ENCODE data around the gene PDCD1.

Gene PDCD1

DNA sequence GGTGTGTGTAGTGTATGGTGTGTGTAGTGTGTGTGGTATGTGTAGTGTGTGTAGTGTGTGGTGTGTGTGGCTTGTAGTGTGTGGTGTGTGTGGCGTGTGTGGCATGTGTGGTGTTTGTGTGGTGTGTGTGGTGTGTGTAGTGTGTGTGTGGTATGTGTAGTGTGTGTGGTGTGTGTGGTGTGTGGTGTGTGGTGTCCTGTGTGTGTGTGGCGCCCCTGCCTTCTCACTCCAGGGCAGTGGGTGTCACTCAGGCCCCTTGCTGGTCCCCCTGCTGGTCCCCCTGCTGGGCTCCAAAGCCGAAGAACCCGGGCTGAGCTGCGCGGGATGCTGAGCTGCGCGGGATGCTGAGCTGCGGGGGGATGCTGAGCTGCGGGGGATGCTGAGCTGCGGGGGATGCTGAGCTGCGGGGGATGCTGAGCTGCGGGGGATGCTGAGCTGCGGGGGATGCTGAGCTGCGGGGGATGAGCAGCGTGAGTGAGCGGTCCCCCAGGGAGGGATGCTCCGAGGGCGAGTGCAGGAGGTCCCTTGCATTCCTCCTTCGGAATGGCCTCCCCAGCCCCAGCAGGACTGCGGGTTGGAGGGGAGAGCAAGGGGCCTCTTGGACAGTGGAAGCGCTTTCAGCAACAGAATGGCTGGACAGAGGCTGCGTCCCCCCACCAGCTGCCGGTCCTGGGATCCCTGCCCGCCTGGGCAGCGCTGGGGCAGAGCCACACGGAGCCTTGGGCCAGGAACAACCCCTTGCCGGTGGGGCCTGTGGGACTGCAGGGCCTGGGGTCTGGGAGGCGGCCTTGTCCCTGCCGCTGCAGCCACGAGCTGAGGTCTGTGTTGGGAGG is 7.5 kb upstream of the PDCD1 start:
- DNase-seq (ENCODE audit: low spot score) (peak; percentile 39), FAIRE-seq (no peak)

- FAIRE-seq (no peak), DNase-seq (ENCODE audit: low spot score) (no peak)
Observed at GRCh38 chr2:241865416-241865956, 6.8 kb upstream of the PDCD1 start.

DNA sequence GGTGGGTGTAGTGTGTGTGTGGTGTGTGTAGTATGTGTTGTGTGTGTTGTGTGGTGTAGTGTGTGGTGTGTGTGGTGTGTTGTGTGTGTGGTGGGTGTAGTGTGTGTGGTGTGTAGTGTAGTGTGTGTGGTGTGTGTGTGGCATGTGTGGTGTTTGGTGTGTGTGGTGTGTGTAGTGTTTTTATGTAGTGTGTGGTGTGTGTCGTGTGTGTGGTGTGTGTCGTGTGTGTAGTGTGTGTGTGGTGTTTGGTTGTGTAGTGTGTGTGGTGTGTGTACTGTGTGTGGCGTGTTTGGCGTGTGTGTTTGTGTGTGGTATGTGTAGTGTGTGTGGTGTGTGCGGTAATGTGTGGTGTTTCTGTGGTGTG is 6.1 kb upstream of the PDCD1 start:
- FAIRE-seq (no peak), DNase-seq (ENCODE audit: low spot score) (no peak)

DNA sequence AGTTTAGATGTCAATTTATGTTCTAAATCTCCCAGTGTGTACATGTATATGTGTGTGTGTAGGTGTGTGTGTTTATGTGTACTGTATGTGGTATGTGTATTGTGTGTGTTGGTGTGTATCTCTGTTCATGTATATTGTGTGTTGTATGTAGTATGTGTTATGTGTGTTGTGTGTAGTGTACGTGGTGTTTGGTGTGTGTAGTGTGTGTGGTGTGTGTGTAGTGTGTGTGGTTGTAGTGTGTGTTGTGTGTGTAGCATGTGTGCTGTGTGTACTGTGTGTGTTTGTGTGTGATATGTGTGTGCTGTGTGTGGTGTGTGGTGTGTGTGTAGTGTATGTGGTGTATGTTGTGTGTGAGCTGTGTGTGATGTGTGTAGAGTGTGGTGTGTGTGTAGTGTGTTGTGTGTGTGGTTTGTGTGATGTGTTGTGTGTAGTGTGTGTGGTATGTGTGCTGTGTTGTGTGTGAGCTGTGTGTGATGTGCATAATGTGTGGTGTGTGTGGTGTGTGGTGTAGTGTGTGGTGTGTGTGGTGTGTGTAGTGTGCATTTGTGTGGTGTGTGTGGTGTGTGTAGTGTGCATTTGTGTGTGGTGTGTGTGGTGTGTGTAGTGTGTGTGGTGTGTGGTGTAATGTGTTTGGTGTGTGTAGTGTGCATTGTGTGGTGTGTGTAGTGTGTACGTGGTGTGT is 5.6 kb upstream of the PDCD1 start:
- DNase-seq (ENCODE audit: low spot score) (no peak), FAIRE-seq (peak; percentile 100)

DNA sequence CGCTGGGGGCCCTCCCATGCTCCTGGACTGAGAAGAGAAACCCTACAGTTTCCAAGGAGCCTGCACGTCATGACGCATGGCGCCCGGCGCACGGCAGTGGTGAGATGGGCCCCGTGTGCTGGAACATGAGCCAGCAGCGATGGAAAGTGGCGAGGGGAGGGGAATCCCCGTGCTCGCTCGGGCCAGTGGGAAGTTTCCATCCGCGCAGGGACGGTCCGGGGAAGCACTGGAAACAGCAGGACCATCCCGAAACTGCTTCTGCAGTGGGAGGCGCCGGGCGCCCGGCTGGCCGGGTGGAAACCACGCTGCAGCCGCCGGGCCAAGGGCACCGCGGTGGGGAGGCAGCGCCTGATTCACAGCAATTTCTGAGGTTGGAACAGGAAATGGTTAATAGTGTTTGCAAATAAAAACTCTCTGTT is 4.9 kb upstream of the PDCD1 start:
- DNase-seq (ENCODE audit: low spot score) (no peak), FAIRE-seq (no peak)

DNA sequence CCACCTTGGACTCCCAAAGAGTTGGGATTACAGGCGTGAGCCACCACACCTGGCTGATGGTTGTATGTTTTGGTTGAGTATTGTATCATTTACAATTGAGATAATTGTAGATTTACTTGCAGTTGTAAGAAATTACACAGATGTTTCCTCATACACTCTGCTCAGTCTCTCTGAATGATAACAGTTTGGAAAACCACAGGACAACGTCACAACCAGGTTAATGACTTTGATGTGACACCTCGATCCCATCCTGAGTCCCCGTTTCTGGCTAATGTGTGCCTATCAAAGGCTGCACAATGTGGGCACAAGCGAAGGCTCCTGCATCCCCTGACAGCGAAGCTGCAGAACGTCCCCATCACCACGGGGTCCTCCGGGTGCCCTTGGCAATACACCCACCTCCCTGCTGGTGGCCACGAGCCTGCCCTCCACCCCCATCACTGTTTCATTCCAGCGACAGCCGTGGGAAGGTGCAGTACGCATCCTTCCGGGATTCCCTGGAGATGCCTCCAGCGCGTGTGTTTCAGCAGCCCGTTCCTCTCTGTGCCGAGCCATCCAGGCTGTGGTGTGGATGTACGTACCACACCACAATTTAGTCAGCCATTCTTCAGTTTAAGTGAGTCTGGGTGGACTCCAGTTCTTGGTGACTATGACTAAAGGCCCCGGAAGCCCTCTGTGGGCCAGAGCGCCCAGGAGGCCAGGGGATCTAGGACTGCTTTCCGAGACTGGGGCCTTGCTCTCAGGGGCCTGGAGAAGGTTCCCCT is 4.3 kb upstream of the PDCD1 start:
- FAIRE-seq (no peak), DNase-seq (ENCODE audit: low spot score) (no peak)

- DNase-seq (ENCODE audit: low spot score) (no peak), FAIRE-seq (no peak)
Observed at GRCh38 chr2:241862093-241862492, 3.4 kb upstream of the PDCD1 start.

DNA sequence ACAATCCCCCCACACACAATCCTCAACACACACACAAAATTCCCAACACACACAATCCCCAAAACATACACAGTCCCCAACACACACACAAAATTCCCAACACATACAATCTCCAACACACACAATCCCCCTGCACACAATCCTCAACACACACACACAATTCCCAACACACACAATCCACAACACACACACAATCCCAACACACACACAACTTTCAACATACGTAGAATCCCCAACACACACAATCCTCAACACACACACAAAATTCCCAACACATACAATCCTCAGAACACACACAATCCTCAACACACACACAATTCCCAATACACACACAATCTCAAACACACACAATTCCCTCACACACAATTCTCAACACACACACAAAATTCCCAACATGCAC is 2.6 kb upstream of the PDCD1 start:
- no peak for FAIRE-seq
- no peak for DNase-seq (ENCODE audit: low spot score)

- DNase-seq (ENCODE audit: low spot score), result no peak
- no peak for FAIRE-seq
Observed at GRCh38 chr2:241860184-241861078, 1.7 kb upstream of the PDCD1 start.

- FAIRE-seq, result no peak
- DNase-seq (ENCODE audit: low spot score), result no peak
Observed at GRCh38 chr2:241859436-241860183, 916 bp upstream of the PDCD1 start.

GRCh38 chr2:241859017-241859435 is 332 bp upstream of the PDCD1 start:
- no peak for DNase-seq (ENCODE audit: low spot score)
- no peak for FAIRE-seq

DNA sequence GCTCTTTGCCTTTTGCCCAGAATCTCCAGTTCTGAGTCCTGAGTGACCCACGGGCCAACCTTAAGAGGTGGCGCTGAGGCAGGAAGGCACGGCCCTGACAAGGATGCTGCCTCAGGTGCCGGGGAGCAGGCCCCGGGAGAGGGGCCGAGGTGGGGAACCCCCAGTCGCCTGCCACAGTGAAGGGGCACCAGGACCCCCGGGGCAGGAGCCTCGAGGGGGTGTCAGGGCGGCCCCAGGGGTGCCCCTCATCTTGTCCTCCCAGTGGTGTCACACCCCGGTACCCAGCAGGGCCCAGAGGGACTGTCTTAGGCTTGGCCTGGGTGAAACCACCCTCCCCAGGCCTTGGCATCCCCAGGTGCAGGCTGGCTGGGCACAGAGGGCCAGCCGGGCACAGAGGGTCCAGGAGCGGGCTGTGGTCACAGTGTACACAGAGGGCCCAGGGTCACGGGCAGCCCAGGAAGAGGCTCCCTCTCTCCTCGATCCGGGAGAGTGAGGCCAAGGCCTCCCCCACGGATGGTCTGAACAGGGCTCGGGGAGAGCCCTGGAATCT is 1.0 kb downstream of the PDCD1 start:
- FAIRE-seq, result no peak

DNA sequence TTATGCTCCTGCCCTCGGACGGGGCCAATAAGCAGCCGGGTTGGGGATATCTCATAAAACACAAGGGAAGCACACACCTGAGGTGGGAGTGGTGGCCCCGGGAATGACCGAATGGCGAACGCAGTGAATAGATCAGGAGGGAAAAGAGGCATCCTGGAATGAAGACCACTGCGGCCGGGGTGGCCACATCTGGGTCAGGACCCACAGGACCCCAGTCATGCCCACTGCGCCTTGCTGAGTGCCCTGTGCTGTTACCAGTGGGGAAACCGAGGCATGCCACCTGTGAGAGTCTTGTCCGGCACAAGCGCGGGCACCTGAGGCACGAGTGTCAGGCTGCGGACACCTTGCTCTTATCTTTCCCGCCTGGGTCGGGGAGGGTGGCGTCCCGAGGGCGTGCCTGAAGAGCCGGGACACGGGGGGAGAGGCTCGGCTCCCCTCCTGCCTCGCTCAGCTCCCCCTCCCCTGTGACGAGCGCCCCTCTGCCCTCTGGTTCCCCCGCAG is 1.6 kb downstream of the PDCD1 start:
- FAIRE-seq, result no peak
- DNase-seq (ENCODE audit: low spot score), result no peak

More for the DNA sequence above, 1.0 kb downstream of the PDCD1 start:
- DNase-seq (ENCODE audit: low spot score), result no peak

DNA sequence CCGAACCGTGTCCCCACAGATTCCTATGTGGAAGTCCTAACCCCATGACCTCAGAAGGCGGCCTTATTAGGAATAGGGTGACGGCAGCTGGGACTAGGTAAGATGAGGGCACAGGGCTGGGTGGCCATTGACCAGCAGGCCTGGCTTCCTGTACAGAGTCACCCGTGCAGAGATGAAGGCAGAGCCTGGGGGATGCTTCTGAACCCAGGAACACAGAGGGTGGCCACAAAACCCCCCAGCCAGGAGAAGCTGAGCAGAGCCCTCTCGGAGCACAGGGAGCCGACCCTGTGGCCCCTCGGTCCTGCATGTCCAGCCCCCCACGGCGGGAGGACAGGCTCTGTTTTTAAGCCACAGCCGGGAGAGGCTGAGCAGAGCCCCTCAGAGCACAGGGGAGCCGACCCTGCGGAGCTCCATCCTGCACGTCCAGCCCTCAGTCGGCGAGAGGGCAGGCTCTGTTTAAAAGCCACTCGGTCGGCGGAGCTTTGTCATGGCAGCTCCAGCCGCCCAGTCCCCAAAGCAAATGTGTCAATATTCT is 2.7 kb downstream of the PDCD1 start:
- no peak for DNase-seq (ENCODE audit: low spot score)
- FAIRE-seq, result no peak

DNA sequence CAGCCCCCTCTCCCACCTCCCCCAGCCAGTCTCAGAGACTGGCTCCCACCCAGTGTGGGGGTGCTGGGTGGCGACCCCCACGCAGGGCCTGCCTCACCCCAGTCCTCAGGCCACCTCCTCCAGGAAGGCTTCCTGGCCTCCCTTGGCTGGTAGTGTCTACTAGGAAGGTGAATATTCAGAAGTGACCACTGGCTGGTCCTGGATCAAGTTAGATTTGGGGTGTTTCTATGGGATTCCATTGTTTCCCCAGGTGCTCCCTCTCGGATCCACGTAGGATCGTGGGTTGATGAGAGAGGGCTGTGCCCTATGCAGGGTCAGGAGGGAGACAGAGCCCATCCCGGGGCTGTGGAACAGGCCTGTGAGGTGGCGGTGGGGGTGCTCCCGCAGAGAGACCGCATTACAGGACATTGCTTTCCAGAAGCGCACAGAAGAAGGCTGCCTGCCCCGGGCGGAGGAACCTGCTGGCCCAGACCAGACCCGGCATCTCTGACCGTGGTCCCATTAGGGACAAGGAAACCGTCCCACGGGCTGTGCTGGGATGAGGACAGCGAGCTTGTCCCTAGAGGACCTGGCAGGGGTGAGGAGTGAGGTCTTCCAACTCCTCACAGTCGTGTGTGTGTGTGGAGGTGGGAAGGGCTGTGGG is 3.3 kb downstream of the PDCD1 start:
- DNase-seq (ENCODE audit: low spot score) (no peak), FAIRE-seq (no peak)

GRCh38 chr2:241854342-241855244 is 4.1 kb downstream of the PDCD1 start:
- DNase-seq (ENCODE audit: low spot score) (no peak), FAIRE-seq (no peak)

DNA sequence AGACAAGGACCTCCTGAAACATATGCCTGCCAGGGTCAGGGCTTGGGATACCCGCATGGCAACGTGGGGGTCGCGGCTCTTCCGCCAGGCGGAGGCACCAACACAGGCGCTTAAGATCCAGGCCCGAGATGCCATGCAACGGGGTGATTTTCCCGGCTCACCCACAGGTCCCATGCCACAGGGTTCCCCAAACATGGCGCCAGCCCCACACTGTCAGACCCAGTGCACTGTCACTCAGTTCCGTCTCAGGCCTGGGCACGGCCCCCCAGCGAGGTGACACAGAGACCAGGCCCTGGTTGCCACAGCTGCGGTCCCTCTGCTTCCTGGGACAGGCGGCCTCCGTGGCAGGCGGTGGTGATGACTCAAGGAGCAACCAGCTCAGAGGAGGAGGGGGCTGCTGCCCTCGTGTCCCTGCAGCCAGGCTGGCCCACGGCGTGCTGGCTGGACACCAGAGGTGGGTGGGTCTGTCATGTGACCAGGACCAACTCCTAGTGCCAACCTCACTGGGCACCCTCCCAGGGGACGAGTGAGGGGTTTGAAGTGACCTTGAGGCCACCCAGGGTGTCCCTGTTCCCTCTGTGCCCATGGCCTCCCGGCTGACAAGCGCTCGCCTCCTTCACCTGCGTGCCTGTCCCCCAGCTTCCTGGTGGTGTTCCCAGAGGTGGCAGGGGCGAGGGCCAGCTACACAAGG is 4.9 kb downstream of the PDCD1 start:
- FAIRE-seq, result peak; percentile 65

More for the DNA sequence above, 4.9 kb downstream of the PDCD1 start:
- DNase-seq (ENCODE audit: low spot score), result peak; percentile 69

Measured in urothelium cell line (cell line).